Right atrium auricular region (tissue), 2 donors: ENCODE measurements around the gene WWC2. TPM values are rescaled to one million over a fixed set of nuclear protein-coding genes. Genes with fewer than 3 reads are reported as not detected.
"Not testable (repeated sequence)": the region's sequence is repeated elsewhere in the genome, so short reads cannot be mapped to it uniquely, and the experiment has no call there.

Experiments used
- DNase-seq: peaks from one replicate; pipeline ENCODE4 v3.0.0-alpha.2; 2019; ENCODE audit warnings: low spot score
- H3K27ac ChIP-seq, 2 donors: fragments of 200-600 bp; sonication (generic); 1 replicate in 1 of 2; 2 replicates in 1 of 2; pipeline ENCODE4 v1.5.1; 2016 to 2019
- H3K27me3 ChIP-seq, 2 donors: fragments of 200-600 bp; sonication (generic); one replicate each; pipeline versions ENCODE4 v1.5.1 to v1.6.0; 2017 to 2019
- H3K36me3 ChIP-seq: fragments of 200-600 bp; sonication (generic); one replicate; pipeline ENCODE4 v1.5.1; 2016
- H3K4me1 ChIP-seq, 2 donors: fragments of 200-600 bp; sonication (generic); one replicate each; pipeline versions ENCODE4 v1.5.1 to v1.6.0; 2017 to 2019
- H3K4me3 ChIP-seq, 2 donors: fragments of 200-600 bp; sonication (generic); 1 replicate in 1 of 2; 2 replicates in 1 of 2; pipeline ENCODE4 v1.5.1; 2017 to 2019; ENCODE audit warnings: mild to moderate bottlenecking in 1 of 2, moderate library complexity in 1 of 2
- H3K9me3 ChIP-seq, 2 donors: fragments of 200-600 bp; sonication (generic); one replicate each; pipeline ENCODE4 v1.5.1; 2019
- CTCF ChIP-seq, 2 donors: fragments of 200-600 bp; sonication (generic); IDR thresholded peaks; one replicate each; pipeline ENCODE4 v1.5.1; 2019; ENCODE audit warnings: antibody characterized with exemption in 2 of 2
- total RNA-seq, 2 donors: library from RNA; depleted of rRNA; stranded (reverse); fragments of >200 nt; gene quantifications; one replicate each; pipeline ENCODE4 v1.1.0, GENCODE V29; 2016

WWC2 gene
- total RNA-seq, 2 donors from 2014 or later: 22.4 to 22.7 TPM

GRCh38 chr4:183321516-183321915 lies 222.5 kb downstream of the WWC2 start:
- no peak overlapping the region for H3K27ac ChIP-seq
- H3K36me3 ChIP-seq: no peaks in the 10 kb centered on the region
- DNase-seq: no peak
- TF ChIP-seq CTCF (IDR thresholded peaks at IDR 0.05): no peak
- no peaks in the 10 kb centered on the region for H3K9me3 ChIP-seq
- no peak overlapping the region for H3K4me3 ChIP-seq
- H3K27me3 ChIP-seq: no peaks in the 10 kb centered on the region
- no peaks in the 10 kb centered on the region for H3K4me1 ChIP-seq

- Histone ChIP-seq H3K27me3 (no peaks in the 10 kb centered on the region), H3K36me3 (no peaks in the 10 kb centered on the region), H3K4me1 (no peaks in the 10 kb centered on the region), H3K4me3 (no peak within 1 kb of the TSS), H3K27ac (no peak within 1 kb of the TSS), H3K9me3 (no peaks in the 10 kb centered on the region)
- DNase-seq: no peak
- TF ChIP-seq CTCF (IDR thresholded peaks at IDR 0.05): no peak
These were observed 223.3 kb downstream of the WWC2 start, which contains the start of gene CLDN24 for GRCh38 chr4:183322326-183322725. TSS of gene CLDN24 (minus strand) at chr4:183322426. CDS start at chr4:183322426, 0 bp downstream.

- Histone ChIP-seq H3K27me3 (no peaks in the 10 kb centered on the region), H3K36me3 (no peaks in the 10 kb centered on the region), H3K4me1 (no peaks in the 10 kb centered on the region), H3K27ac (no peak overlapping the region), H3K4me3 (no peak overlapping the region), H3K9me3 (no peaks in the 10 kb centered on the region)
- no peak for TF ChIP-seq CTCF (IDR thresholded peaks at IDR 0.05)
- DNase-seq: no peak
These were observed 224.2 kb downstream of the WWC2 start for GRCh38 chr4:183323295-183323694.

- not testable (repeated sequence) for H3K9me3 ChIP-seq, H3K4me3 ChIP-seq, DNase-seq, H3K36me3 ChIP-seq, H3K4me1 ChIP-seq, H3K27ac ChIP-seq, H3K27me3 ChIP-seq
These were observed 225.0 kb downstream of the WWC2 start for GRCh38 chr4:183324056-183324455.

GRCh38 chr4:183324619-183325018 lies 225.6 kb downstream of the WWC2 start:
- H3K4me1 ChIP-seq: no peaks in the 10 kb centered on the region
- no peaks in the 10 kb centered on the region for H3K36me3 ChIP-seq
- H3K9me3 ChIP-seq: no peaks in the 10 kb centered on the region
- H3K27ac ChIP-seq: no peak overlapping the region
- no peak for TF ChIP-seq CTCF (IDR thresholded peaks at IDR 0.05)
- H3K27me3 ChIP-seq: no peaks in the 10 kb centered on the region
- no peak for DNase-seq
- H3K4me3 ChIP-seq: no peak overlapping the region

GRCh38 chr4:183326387-183326786 lies 227.3 kb downstream of the WWC2 start:
- H3K4me1 ChIP-seq, H3K27ac ChIP-seq, H3K9me3 ChIP-seq, H3K4me3 ChIP-seq, H3K27me3 ChIP-seq, H3K36me3 ChIP-seq: not testable (repeated sequence)
- peak; percentile 7 for DNase-seq

GRCh38 chr4:183326853-183327252 lies 227.8 kb downstream of the WWC2 start:
- no peak for TF ChIP-seq CTCF (IDR thresholded peaks at IDR 0.05)
- Histone ChIP-seq H3K36me3 (no peaks in the 10 kb centered on the region), H3K9me3 (no peaks in the 10 kb centered on the region), H3K27me3 (no peaks in the 10 kb centered on the region), H3K27ac (no peak overlapping the region), H3K4me3 (no peak overlapping the region), H3K4me1 (no peaks in the 10 kb centered on the region)
- no peak for DNase-seq
